ENCODE data around the gene FAM193A.
"Not testable (repeated sequence)": the region's sequence is repeated elsewhere in the genome, so short reads cannot be mapped to it uniquely, and the experiment has no call there.

The FAM193A gene

GRCh38 chr4:2671267-2671895 lies 134.9 kb downstream of the FAM193A start:
- H3K4me3 ChIP-seq (ENCODE audit: severe bottlenecking): no peak overlapping the region
- no peaks in the 10 kb centered on the region for H3K9me3 ChIP-seq (ENCODE audit: severe bottlenecking)
- no peak for ATAC-seq (ENCODE audit: low read depth)
- no peak for DNase-seq (ENCODE audit: low spot score)
- H3K4me1 ChIP-seq (ENCODE audit: insufficient read depth, poor library complexity, severe bottlenecking): no peaks in the 10 kb centered on the region
- H3K27ac ChIP-seq (ENCODE audit: poor library complexity, severe bottlenecking): no peak overlapping the region
- peaks cover 56% of the 10 kb centered on the region for H3K36me3 ChIP-seq (ENCODE audit: low read depth)
- TF ChIP-seq CTCF (IDR thresholded peaks at IDR 0.05; ENCODE audit: poor library complexity, severe bottlenecking): no peak
- no peaks in the 10 kb centered on the region for H3K27me3 ChIP-seq (ENCODE audit: insufficient read depth, poor library complexity, severe bottlenecking)

GRCh38 chr4:2672082-2672481 lies 135.6 kb downstream of the FAM193A start:
- no peaks in the 10 kb centered on the region for H3K9me3 ChIP-seq (ENCODE audit: severe bottlenecking)
- ATAC-seq (ENCODE audit: low read depth): no peak
- H3K4me1 ChIP-seq (ENCODE audit: insufficient read depth, poor library complexity, severe bottlenecking): no peaks in the 10 kb centered on the region
- H3K4me3 ChIP-seq (ENCODE audit: severe bottlenecking): no peak overlapping the region
- H3K36me3 ChIP-seq (ENCODE audit: low read depth): peaks cover 56% of the 10 kb centered on the region
- no peaks in the 10 kb centered on the region for H3K27me3 ChIP-seq (ENCODE audit: insufficient read depth, poor library complexity, severe bottlenecking)
- no peak for TF ChIP-seq CTCF (IDR thresholded peaks at IDR 0.05; ENCODE audit: poor library complexity, severe bottlenecking)
- no peak for DNase-seq (ENCODE audit: low spot score)
- H3K27ac ChIP-seq (ENCODE audit: poor library complexity, severe bottlenecking): no peak overlapping the region

GRCh38 chr4:2672700-2673099 lies 136.3 kb downstream of the FAM193A start:
- no peak overlapping the region for H3K4me3 ChIP-seq (ENCODE audit: severe bottlenecking)

GRCh38 chr4:2673157-2673556 lies 136.7 kb downstream of the FAM193A start:
- DNase-seq (ENCODE audit: low spot score): no peak
- no peak for ATAC-seq (ENCODE audit: low read depth)
- Histone ChIP-seq H3K27me3 (ENCODE audit: insufficient read depth, poor library complexity, severe bottlenecking) (no peaks in the 10 kb centered on the region), H3K4me3 (ENCODE audit: severe bottlenecking) (no peak overlapping the region), H3K4me1 (ENCODE audit: insufficient read depth, poor library complexity, severe bottlenecking) (no peaks in the 10 kb centered on the region), H3K27ac (ENCODE audit: poor library complexity, severe bottlenecking) (no peak overlapping the region), H3K36me3 (ENCODE audit: low read depth) (peaks cover 56% of the 10 kb centered on the region), H3K9me3 (ENCODE audit: severe bottlenecking) (no peaks in the 10 kb centered on the region)
- TF ChIP-seq CTCF (IDR thresholded peaks at IDR 0.05; ENCODE audit: poor library complexity, severe bottlenecking): peak; percentile 44

More at GRCh38 chr4:2672700-2673099, 136.3 kb downstream of the FAM193A start:
- peaks cover 56% of the 10 kb centered on the region for H3K36me3 ChIP-seq (ENCODE audit: low read depth)
- ATAC-seq (ENCODE audit: low read depth): no peak
- no peak for DNase-seq (ENCODE audit: low spot score)
- no peak for TF ChIP-seq CTCF (IDR thresholded peaks at IDR 0.05; ENCODE audit: poor library complexity, severe bottlenecking)
- H3K4me1 ChIP-seq (ENCODE audit: insufficient read depth, poor library complexity, severe bottlenecking): no peaks in the 10 kb centered on the region
- no peaks in the 10 kb centered on the region for H3K27me3 ChIP-seq (ENCODE audit: insufficient read depth, poor library complexity, severe bottlenecking)
- no peak overlapping the region for H3K27ac ChIP-seq (ENCODE audit: poor library complexity, severe bottlenecking)
- H3K9me3 ChIP-seq (ENCODE audit: severe bottlenecking): no peaks in the 10 kb centered on the region

GRCh38 chr4:2679762-2680161 lies 143.3 kb downstream of the FAM193A start:
- ATAC-seq (ENCODE audit: low read depth); H3K4me1 ChIP-seq (ENCODE audit: insufficient read depth, poor library complexity, severe bottlenecking); DNase-seq (ENCODE audit: low spot score); H3K27ac ChIP-seq (ENCODE audit: poor library complexity, severe bottlenecking); H3K4me3 ChIP-seq (ENCODE audit: severe bottlenecking); H3K27me3 ChIP-seq (ENCODE audit: insufficient read depth, poor library complexity, severe bottlenecking); H3K9me3 ChIP-seq (ENCODE audit: severe bottlenecking): not testable (repeated sequence)
- peaks cover 26% of the 10 kb centered on the region for H3K36me3 ChIP-seq (ENCODE audit: low read depth)
